ENCODE results near the gene CCT7.

The CCT7 gene

GRCh38 chr2:73212098-73212447 is 22.0 kb upstream of the CCT7 start:
- no peak overlapping the region for H3K27ac ChIP-seq (ENCODE audit: extremely low read depth, low read depth, low read length)
- no peak overlapping the region for H3K4me3 ChIP-seq (ENCODE audit: low read depth, low read length)
- no peaks in the 10 kb centered on the region for H3K9me3 ChIP-seq (ENCODE audit: control insufficient read depth, insufficient read depth, low read depth, low read length)
- H3K36me3 ChIP-seq (ENCODE audit: control insufficient read depth in 2 of 2, insufficient read depth in 1 of 2, low read length in 2 of 2), result no peaks in the 10 kb centered on the region
- peak; percentile 52; the same call in 1 of the 2 replicates for TF ChIP-seq SCRT2 (tag by site-specific recombination; IDR thresholded peaks at IDR 0.05)
- no peak for TF ChIP-seq ZSCAN30 (tag by site-specific recombination; IDR thresholded peaks at IDR 0.05)
- no peak for TF ChIP-seq KLF8 (tag by site-specific recombination; IDR thresholded peaks at IDR 0.05)
- no peak for TF ChIP-seq ZNF449 (tag by site-specific recombination; IDR thresholded peaks at IDR 0.05)
- no peak for TF ChIP-seq ZEB2 (tag by site-specific recombination; IDR thresholded peaks at IDR 0.05)
- no peak for TF ChIP-seq ZNF571 (tag by site-specific recombination; IDR thresholded peaks at IDR 0.05)
- TF ChIP-seq ZNF366 (tag by site-specific recombination; conservative IDR thresholded peaks at IDR 0.05), result no peak
- CTCF ChIA-PET, result interaction anchor here (0.6 to 4.3 kb wide), 38 partner anchors 9 to 348 kb away, joined by 3 to 37 read pairs (median 5); partner anchors contain the start of genes CCT7, NOTO, PRADC1 and SPR
- no peaks in the 10 kb centered on the region for H3K4me1 ChIP-seq (ENCODE audit: control insufficient read depth, insufficient read depth, low read length)
- POLR2A ChIA-PET, result interaction anchor here (0.6 to 2.0 kb wide), 3 partner anchors 12 to 22 kb away, joined by 3 to 32 read pairs (median 4); partner anchors contain the start of genes CCT7 and PRADC1

- H3K4me1 ChIP-seq (ENCODE audit: control insufficient read depth, insufficient read depth, low read length), result no peaks in the 10 kb centered on the region
- ChIA-PET CTCF (interaction anchor here (0.6 to 4.3 kb wide), 44 partner anchors 9 to 524 kb away, joined by 3 to 37 read pairs (median 4); partner anchors contain the start of genes CCT7, NOTO, PRADC1 and SPR), POLR2A (interaction anchor here (0.6 to 2.0 kb wide), 4 partner anchors 13 to 21 kb away, joined by 3 to 32 read pairs (median 4); partner anchors contain the start of genes CCT7 and PRADC1)
- no peaks in the 10 kb centered on the region for H3K9me3 ChIP-seq (ENCODE audit: control insufficient read depth, insufficient read depth, low read depth, low read length)
- H3K36me3 ChIP-seq (ENCODE audit: control insufficient read depth in 2 of 2, insufficient read depth in 1 of 2, low read length in 2 of 2), result no peaks in the 10 kb centered on the region
- H3K27ac ChIP-seq (ENCODE audit: extremely low read depth, low read depth, low read length), result no peak overlapping the region
- H3K4me3 ChIP-seq (ENCODE audit: low read depth, low read length), result no peak overlapping the region
- TF ChIP-seq KLF10 (tag by site-specific recombination; IDR thresholded peaks at IDR 0.05) (no peak), ZBTB17 (tag by site-specific recombination; IDR thresholded peaks at IDR 0.05) (peak; percentile 98), FEZF1 (tag by site-specific recombination; IDR thresholded peaks at IDR 0.05) (no peak), ZBTB44 (tag by site-specific recombination; IDR thresholded peaks at IDR 0.05) (no peak), ZNF354C (tag by site-specific recombination; IDR thresholded peaks at IDR 0.05; ENCODE audit: borderline replicate concordance, low read depth) (no peak), TSHZ1 (tag by site-specific recombination; IDR thresholded peaks at IDR 0.05; ENCODE audit: borderline replicate concordance) (no peak), ZNF157 (tag by site-specific recombination; IDR thresholded peaks at IDR 0.05) (no peak), ZSCAN23 (tag by site-specific recombination; IDR thresholded peaks at IDR 0.05) (no peak), EGR2 (tag by site-specific recombination; IDR thresholded peaks at IDR 0.05; ENCODE audit: low read depth) (no peak), ZBTB8A (tag by site-specific recombination; IDR thresholded peaks at IDR 0.05) (no peak), AEBP2 (tag by site-specific recombination; IDR thresholded peaks at IDR 0.05; ENCODE audit: borderline replicate concordance) (no peak), PRDM4 (tag by site-specific recombination; IDR thresholded peaks at IDR 0.05) (0 out of 2 replicates have a peak, but pooled peaks have one; percentile 29), ZNF274 (IDR thresholded peaks at IDR 0.05; ENCODE audit: low read length) (no peak), ZNF274 (tag by site-specific recombination; IDR thresholded peaks at IDR 0.05; ENCODE audit: borderline replicate concordance) (no peak), ZNF2 (tag by site-specific recombination; IDR thresholded peaks at IDR 0.05) (no peak), GLIS2 (tag by site-specific recombination; IDR thresholded peaks at IDR 0.05) (no peak)
Observed at GRCh38 chr2:73212448-73213176, 21.5 kb upstream of the CCT7 start.

Measured in HEK293 (cell line).